GM12892 (cell line): ENCODE results near the gene RNF14.

Experiments used
- DNase-seq: peaks from one replicate; pipeline ENCODE4 v3.0.0; 2011; ENCODE audit not compliant: insufficient read length
- FAIRE-seq: peaks from 2 replicates; lab custom pipeline; 2011; peaks lifted over from hg19 to GRCh38; lab: Jason Lieb, UNC
- POLR2A ChIP-seq: IDR thresholded peaks from 2 replicates; pipeline ENCODE4 v1.6.1; 2011; ENCODE audit warnings: low read depth, low read length, control low read depth
- POLR2AphosphoS5 ChIP-seq: IDR thresholded peaks from 2 replicates; pipeline ENCODE4 v1.6.1; 2011; ENCODE audit warnings: low read depth, low read length, control low read depth
- TAF1 ChIP-seq: IDR thresholded peaks from 2 replicates; pipeline ENCODE4 v1.6.1; 2011; ENCODE audit warnings: low read depth, mild to moderate bottlenecking, control low read depth, low read length, borderline replicate concordance

Gene RNF14

DNA sequence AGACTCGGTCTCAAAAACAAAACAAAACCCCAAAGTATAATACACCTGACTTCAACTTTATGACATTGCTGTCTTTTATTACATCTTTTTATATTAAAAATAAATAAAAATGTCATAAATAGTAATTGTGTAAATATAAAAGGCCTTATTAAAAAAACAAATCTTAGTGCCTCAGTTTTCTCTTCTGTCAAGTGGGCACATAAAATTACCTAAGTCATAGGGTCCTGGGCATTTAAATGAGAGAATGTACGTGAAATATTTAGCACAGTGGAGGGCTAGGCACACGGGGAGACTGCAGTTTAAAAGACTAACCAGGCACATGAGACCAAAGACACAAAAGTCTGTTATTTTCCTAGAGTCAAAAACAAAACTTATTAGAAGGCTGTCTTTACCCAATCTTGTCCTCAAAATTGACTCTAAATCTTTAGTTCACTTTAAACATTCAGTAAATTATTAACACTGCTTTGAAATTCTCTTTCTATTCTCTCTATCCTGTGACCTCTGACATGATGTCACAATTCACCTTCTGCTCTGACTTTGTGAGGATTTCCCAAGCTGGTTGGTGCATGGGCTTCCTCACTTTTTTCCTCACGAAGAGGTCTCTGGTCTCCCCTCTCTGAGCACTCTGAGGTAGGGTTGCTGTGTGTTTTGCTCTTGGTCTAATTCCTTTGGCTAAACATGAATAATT lies 2.5 kb upstream of the RNF14 start:
- TF ChIP-seq POLR2AphosphoS5: no peak
- TF ChIP-seq TAF1: no peak
- no peak for TF ChIP-seq POLR2A
- DNase-seq: no peak
- FAIRE-seq: no peak

DNA sequence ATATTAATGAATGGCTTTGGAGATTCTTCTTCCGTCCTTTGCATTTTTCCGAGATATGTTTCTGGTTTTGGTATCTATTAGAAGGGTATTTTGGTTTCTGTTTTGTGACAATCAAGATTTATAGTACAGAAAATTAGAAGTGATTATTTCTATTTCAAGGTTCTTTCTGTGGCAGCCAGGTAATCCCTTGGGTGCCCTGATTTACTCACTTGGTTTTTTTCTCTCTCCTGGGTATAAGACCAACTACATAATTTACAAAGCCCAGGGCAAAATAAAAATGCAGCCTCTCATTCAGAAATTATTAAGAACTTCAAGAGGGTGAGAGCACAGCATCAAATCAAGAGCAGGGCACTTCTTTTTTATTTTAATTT lies 2.0 kb upstream of the RNF14 start:
- TF ChIP-seq POLR2A (no peak), POLR2AphosphoS5 (no peak), TAF1 (no peak)
- DNase-seq (no peak), FAIRE-seq (no peak)

DNA sequence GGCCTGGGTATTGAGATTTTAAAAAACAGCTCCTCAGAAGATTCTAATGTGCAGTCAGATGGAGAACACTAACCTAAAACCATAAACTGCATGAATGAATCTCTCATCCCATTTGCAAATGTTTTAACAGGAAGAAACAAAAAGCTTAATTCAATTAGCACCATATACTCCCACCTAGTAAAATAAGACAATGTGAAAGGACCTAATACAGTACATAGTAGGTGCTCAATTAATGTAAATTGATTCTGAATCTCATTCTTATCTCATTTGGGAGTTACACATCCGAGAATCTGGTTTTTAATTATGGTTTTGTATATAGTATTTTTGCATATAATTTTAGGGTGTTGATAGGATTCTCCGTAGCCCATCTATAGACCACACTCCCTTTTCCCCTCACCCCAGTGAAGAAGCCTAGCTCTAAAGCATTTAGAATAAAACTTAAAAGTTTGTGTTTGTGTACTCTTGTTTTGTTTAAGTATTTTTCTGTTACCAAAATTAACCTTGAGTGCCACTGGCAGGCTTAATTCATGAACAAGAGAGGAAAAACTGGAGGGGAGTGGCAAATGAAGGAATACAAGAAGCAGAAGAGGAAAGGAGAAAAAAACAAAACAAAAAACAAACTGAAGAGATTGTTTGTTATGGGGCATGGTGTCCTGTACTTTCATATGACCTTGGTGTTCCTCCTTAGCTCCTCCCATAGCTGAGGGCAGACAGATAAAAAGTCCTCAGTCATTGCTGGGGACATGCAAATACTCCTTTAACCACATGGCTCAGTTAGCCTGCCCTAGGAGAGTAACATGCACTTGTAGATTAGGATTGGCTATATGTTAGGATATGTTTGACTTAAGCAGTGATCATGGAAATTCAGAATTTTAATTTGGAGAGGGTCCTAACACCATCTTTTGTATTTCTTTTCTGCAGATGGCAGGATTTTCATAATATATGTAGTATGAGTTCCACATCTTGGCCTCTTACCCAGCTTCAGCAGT lies 1.2 kb downstream of the RNF14 start:
- TF ChIP-seq POLR2A (no peak), POLR2AphosphoS5 (no peak), TAF1 (no peak)
- FAIRE-seq: peak; percentile 93
- DNase-seq: peak; percentile 44

DNA sequence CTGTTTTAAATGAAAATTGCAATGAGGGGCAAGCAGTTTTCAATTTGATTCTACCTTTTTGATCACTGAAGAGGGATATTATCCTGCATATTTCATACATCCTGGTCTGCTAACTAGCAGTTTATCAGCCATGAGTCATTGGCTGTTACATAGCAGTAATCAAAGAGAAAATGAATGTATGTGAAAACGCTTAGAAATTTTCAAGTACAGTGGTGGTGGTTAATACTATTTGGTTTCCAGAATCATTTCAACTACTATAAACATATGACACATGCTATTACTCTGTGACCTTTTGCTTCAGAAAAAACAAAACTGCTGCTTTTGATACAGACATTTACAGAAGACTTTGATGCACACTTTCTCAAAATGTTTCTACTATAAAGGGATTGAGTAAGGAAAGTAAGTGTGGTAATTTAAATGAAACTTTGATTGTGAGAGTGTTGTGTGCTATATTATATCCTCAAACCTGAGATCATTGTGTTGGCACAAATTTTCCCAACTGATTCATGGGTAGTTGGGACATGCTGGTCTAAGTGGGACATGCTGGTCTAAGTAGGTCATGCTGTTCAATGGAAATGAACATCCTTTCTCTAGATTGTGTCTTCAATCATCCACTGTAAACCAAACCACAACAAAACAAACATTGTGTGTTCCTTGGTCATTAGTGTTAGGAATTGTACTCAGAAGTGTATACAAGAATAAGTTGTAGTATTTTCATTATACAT lies 5.1 kb downstream of the RNF14 start:
- FAIRE-seq: no peak

DNA sequence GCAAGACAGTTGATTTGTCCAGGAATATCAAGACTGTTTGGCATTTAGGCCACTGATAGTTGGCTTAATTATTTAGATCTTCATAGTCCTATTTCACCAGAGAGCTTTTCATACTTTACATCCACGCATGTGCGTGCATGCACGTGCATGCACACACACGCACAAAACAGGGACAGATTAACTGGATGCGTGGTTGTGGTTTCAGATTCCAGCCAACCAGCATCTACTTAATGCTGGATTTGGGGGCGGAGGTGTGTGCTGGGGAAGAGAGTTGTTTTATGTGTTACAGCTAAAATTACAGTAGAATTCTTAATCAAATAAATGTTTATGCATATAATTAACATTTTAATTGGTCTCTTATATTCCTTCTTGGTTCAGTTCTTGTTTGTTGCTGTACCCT lies 7.3 kb downstream of the RNF14 start:
- DNase-seq (no peak), FAIRE-seq (no peak)
- TF ChIP-seq POLR2A (no peak), POLR2AphosphoS5 (no peak), TAF1 (no peak)

More for the DNA sequence above, 5.1 kb downstream of the RNF14 start:
- no peak for TF ChIP-seq TAF1
- TF ChIP-seq POLR2A: no peak
- TF ChIP-seq POLR2AphosphoS5: no peak
- DNase-seq: no peak

DNA sequence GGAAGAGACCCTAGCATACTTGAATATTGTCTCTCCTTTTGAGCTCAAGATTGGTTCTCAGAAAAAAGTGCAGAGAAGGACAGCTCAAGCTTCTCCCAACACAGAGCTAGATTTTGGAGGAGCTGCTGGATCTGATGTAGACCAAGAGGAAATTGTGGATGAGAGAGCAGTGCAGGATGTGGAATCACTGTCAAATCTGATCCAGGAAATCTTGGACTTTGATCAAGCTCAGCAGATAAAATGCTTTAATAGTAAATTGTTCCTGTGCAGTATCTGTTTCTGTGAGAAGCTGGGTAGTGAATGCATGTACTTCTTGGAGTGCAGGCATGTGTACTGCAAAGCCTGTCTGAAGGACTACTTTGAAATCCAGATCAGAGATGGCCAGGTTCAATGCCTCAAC lies 9.5 kb downstream of the RNF14 start:
- FAIRE-seq: no peak
- no peak for DNase-seq
- TF ChIP-seq POLR2A (no peak), POLR2AphosphoS5 (no peak), TAF1 (no peak)

DNA sequence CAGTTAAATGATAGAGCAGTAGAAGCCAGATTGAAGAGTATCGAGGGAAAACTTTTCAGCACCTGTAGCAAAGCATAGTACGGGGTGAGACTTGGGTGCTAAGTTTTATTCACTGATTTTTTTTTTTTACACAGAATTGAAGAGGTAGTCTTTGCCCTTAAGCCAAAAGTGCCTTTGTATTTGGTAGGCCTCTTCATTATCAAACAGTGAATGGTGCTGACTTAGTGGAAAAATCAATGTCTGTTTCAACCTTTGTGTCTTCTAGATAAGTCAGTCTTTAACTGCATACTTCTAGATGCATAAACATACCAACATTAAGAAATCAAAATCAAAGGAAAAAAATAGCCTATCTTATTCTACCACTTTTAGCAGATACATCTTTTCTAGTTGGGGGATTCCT lies 13.7 kb downstream of the RNF14 start:
- DNase-seq (no peak), FAIRE-seq (no peak)
- TF ChIP-seq POLR2AphosphoS5 (no peak), POLR2A (no peak), TAF1 (no peak)

DNA sequence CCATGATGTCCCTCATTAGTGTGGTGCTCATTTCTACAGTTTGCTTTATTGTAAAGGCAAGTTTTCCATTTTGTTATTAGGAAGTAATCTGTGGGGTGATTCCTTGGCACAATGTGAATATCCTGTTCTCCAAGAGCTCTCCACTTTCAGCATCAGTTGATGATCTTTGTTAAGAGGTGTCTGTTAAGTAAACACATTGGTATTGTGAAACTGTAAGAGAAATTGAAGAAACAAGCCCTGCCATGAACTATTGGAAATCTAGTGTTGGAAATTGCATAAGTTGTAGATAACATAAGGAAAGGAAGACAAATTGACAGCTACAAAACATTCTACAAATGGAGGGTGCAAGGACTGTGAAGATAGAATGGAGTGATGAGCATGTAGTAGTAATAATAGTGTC lies 17.2 kb downstream of the RNF14 start:
- TF ChIP-seq TAF1 (no peak), POLR2A (no peak), POLR2AphosphoS5 (no peak)
- DNase-seq (no peak), FAIRE-seq (peak; percentile 36)

DNA sequence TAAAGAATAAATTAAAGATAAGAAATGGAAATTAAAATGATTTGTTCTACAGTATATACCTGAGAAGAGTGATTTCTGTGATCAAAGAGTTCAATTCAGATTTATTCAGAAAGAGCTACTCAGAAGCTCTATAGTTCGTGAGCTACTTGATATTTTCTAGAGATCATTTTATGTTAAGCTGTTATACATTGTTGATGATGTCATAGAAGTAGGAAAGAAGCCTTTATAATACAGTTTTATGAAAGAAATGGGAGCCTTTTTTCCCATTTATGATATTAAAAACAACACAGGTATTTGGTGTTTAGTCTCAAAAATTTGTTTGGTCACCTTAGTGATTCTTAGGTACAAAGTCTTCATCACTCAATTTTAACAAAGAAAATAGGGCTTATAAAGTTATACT lies 20.8 kb downstream of the RNF14 start:
- no peak for DNase-seq
- no peak for FAIRE-seq
- no peak for TF ChIP-seq POLR2A
- no peak for TF ChIP-seq TAF1
- TF ChIP-seq POLR2AphosphoS5: no peak

DNA sequence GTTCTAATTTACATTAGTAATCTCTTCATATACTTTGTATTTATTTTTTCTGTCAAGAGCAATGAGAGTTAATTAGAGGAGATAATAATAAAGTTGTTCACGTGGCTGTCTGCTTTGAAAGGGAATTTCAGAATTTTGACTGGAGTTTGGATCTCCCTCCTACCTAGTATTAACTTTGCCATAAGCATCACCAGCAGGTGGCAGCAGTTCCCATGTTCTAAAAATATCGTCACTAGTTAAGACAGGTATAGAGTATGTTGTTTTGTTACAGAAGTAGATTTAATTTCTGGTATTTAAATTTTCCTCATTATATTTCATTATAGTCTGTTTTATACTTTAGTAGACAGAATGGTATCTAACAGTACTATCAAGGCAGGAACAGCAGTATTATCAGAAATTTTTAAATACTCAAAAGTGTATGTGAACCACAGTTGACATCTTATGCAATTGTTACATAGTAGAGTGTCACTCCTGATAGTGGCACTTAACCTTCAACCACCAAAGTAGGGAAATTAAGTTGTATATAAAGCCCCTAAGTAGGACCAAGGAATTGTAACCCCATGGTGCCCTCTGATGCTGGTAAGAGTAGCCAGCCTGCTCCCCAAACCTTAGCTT lies 23.6 kb downstream of the RNF14 start:
- TF ChIP-seq TAF1 (no peak), POLR2AphosphoS5 (no peak), POLR2A (no peak)
- FAIRE-seq: no peak
- no peak for DNase-seq

DNA sequence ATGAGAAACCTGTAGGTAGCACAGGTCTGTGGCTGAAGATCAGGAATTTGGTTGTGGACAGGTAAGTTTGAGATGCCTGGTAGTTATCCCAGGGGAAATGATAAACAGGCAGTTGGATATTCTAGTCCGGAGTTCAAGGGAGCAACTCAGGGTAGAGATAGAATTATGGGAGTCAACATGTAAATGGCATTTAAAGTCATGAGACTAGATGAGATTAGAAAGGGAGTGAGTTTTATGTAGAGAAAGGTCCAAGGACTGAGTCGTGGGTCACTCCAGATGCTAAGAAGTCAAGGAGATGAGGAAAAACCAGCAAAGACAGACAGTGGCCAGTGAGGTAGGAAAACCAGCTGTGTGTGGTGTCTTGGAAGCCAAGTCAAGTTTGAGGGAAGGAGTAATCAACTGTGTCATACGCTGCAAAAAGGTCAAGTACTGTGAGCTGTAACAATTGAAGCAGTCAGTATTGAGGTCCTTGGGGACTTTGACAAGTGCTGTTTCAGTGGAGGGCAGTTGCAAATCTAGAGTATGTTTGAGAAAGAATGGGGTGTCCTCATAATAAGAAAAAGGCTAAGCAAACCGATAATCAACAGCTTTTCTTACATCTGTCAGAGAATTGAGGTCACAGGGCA lies 25.7 kb downstream of the RNF14 start:
- FAIRE-seq (no peak), DNase-seq (no peak)
- TF ChIP-seq POLR2AphosphoS5 (no peak), POLR2A (no peak), TAF1 (no peak)
